ENCODE measurements around the gene ZSCAN1.

Gene ZSCAN1

GRCh38 chr19:58042495-58043340 is 8.9 kb downstream of the ZSCAN1 start:
- DNase-seq: no peak

- DNase-seq: no peak
Measured at GRCh38 chr19:58044391-58044790, 10.6 kb downstream of the ZSCAN1 start.

DNA sequence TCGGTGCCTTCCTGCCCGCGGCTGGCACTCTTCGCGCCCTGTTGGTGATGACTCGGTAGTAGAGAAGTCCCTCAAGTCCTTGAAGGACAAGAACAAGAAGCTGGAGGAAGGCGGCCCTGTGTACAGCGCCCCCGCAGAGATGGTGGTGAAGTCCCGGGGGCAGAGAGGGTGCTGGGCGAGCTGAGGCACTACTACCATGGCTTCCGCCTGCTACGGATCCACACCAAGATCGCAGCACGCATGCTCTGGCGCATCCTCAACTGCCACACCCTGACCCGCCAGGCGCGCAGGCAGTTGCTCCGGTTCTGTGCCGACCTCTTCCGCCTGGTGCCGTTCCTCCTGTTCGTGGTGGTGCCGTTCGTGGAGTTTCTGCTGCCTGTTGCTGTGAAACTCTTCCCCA is 11.1 kb downstream of the ZSCAN1 start:
- no peak for DNase-seq

- no peak for DNase-seq
Measured at GRCh38 chr19:58045411-58046050, 11.7 kb downstream of the ZSCAN1 start.

DNA sequence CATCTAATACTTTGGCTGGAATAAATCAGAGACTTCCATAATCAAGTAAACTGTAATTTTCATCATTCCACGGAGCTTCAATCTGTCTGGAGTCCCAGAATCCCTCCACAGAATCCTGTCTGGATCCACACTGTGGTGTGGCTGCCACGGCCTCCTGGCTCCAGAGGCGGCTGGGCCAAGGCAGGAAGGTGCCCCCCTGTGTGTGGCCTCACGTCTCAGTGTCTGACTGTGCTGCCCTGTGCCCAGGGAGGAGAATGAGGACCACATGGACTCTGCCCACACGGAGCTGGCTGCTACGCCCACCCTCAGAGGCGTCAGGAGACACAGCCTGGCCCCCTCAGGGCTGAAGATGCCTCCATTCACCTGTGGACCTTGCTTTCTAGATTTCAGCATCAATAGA is 13.0 kb downstream of the ZSCAN1 start:
- DNase-seq: no peak

DNA sequence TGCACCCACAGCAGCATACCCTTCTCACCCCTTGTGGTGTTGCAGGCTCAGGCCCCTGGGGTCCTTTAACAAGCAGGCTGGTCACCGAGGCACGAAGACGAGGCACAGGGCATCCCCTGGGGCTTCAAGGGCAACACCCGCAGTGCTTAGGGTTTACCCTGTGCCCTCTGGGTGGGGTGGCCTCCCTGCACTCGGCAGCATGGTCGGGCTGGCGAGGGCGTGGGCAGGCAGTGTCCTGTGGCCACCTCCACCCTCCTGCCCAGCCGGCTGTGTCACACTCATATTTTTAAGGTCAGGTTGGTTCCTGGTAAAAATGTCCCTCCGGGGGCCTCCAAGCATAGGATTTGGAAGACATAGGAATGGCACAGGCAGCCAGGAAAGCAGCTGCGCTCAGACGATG is 13.8 kb downstream of the ZSCAN1 start:
- DNase-seq: no peak

DNA sequence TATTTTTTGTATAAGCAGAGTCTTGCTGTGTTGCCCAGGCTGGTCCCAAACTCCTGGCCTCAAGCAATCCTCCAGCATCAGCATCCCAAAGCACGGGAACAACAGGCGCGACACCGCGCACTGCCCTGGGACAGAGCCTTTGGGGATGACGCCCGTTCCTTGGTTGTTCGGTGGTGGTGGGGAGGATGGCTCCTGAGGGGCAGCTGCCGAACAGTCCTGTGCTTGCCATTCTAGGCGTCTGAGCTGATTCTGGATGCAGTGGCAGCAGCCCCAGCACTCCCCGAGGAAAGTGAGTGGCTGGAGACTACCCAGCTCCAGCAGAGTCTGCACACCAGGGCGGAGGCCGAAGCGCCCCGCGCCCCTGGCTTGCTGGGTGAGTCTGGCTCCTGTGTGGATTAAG is 18.4 kb downstream of the ZSCAN1 start:
- no peak for DNase-seq

DNA sequence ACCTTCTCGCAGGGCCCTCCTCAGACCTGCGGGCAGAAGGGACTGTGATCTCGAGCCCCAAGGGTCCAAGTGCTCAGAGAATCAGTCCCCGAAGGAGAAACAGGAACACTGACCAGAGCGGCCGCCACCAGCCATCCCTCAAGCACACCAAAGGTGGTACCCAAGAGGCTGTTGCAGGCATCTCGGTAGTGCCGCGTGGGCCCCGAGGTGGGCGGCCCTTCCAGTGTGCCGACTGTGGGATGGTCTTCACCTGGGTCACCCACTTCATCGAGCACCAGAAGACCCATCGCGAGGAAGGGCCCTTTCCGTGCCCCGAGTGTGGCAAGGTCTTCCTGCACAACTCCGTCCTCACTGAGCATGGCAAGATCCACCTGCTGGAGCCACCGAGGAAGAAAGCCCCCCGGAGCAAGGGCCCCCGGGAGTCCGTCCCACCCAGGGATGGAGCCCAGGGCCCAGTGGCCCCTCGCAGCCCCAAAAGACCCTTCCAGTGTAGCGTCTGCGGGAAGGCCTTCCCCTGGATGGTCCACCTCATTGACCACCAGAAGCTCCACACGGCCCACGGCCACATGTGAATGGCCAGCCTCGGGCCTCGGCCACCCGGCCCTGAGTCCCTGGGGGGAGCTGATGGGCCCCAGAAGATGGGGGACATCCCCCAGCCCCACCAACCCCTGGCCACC is 19.8 kb downstream of the ZSCAN1 start:
- DNase-seq: no peak

GRCh38 chr19:58054901-58055874 is 21.4 kb downstream of the ZSCAN1 start:
- DNase-seq: no peak

DNA sequence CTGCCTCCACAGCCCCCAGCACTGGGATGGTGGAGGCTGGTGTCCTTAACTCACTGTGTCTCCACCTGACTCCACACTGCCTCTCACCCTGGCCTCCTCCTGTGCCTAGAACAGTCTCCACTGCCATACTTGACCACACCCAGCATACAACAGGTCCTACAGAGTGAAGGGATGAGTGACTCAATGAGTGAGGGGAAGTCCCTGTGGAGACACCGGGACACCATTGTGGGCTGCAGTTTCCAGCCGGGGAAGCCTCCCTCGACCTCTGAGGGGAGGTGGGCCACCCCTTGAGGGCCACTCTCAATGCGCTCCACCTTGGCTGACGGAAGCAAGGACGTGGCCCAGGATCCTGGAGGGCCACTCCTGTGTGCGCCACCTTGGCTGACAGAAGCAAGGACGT is 22.4 kb downstream of the ZSCAN1 start:
- DNase-seq: no peak

- no peak for DNase-seq
Measured at GRCh38 chr19:58056861-58057260, 23.0 kb downstream of the ZSCAN1 start.

GRCh38 chr19:58058467-58058866 is 24.6 kb downstream of the ZSCAN1 start:
- DNase-seq: no peak

DNA sequence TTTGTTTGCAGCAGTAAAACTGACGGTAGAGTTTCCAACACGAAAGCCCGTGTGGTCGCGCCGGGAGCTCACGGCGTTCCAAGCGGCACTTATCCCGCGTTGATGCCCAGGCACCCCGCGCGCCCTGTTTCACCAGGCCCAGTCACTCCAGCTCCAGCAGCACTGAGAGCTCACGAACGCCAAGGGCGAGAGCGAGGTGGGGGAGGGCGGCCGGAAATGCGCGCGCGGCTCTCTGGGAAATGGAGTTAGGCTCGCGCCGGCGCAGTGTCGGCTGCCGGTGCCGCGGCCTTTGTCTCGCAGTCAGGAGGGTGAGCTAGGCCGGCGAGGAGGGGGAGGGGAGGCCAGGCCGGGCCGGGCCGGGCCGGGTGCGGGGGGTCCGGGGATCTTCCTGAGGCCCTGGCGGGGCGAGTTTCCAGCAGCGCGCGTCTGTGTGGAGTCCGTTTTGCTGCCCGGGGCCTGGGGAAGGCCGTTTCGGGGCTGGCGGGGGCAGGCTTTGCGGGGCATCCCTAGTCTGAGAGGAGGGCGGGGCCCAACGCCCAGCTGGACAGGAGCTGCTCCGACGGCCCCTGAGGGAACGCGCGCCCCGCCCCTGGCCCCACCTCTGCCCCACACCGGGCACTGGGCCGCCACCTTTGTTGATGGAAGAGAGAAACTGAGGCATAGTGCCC is 25.3 kb downstream of the ZSCAN1 start, which contains the start of gene ZNF135:
ZNF135 (plus strand) TSS at position 280 of the 668 bp plus-strand sequence. CDS start 721 bp downstream, outside the sequence.
- no peak for DNase-seq

- no peak for DNase-seq
Measured at GRCh38 chr19:58059671-58060078, 25.9 kb downstream of the ZSCAN1 start.

- DNase-seq: no peak
Measured at GRCh38 chr19:58060231-58060630, 26.4 kb downstream of the ZSCAN1 start.

GRCh38 chr19:58063712-58064111 is 29.9 kb downstream of the ZSCAN1 start:
- no peak for DNase-seq

DNA sequence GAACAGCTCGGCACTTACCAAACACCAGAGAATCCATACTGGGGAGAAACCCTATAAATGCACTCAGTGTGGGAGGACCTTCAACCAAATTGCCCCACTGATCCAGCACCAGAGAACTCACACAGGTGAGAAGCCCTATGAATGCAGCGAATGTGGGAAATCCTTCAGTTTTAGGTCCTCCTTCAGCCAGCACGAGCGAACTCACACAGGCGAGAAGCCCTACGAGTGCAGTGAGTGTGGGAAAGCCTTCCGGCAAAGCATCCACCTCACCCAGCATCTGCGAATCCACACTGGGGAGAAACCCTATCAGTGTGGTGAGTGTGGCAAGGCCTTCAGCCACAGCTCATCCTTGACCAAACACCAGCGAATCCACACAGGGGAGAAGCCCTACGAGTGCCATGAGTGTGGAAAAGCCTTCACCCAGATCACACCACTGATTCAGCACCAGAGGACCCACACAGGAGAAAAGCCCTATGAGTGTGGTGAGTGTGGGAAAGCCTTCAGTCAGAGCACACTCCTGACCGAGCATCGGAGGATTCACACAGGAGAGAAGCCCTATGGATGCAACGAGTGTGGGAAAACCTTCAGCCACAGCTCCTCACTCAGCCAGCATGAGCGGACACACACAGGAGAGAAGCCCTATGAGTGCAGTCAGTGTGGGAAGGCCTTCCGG is 33.6 kb downstream of the ZSCAN1 start:
- no peak for DNase-seq

- no peak for DNase-seq
Measured at GRCh38 chr19:58079792-58080191, 46.0 kb downstream of the ZSCAN1 start.

GRCh38 chr19:58083021-58083420 is 49.2 kb downstream of the ZSCAN1 start:
- DNase-seq: no peak

DNA sequence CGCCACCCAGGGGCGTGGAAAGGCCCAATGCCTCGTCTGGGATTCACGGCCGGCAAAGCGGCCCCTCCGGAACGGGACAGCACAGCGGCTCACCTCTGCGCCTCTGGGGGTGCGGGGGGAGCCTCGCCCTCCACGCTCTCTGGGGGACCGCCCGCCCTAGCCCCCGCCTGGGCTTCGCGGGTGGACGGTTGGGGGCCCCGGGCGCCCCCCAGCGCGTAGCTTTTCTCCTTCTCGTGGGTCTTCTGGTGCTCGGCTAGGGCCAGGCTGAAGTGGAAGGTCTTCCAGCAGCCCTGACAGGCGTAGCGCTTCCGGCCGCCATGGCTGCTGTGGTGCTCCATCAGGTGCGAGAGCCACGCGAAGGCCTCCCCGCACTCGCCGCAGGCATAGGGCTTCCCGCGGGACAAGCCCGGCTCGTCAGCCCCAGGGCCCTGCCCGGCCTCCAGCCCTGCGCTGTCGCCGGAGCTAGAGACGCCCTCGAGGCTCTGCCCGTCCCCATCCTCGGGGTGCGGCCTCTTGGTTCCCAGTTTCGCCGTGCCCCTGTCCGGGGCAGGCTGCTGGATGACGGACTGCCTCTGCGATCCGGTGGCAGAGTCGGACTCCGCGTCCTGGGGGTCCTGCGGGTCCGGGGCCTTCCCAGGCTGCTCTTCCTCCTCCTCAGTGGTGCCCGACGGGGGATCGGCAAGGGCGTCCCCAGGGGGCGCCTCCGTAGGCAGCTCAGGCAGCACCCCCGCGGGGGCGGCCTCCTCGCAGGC is 50.9 kb downstream of the ZSCAN1 start:
- DNase-seq: no peak

Measured in NCI-H1436 treated with DMSO at 0.1 percent for 48 hours (cell line).